WTC11 (cell line): ENCODE data around the gene NKAIN2. TPM values are rescaled to one million over a fixed set of nuclear protein-coding genes. Genes with fewer than 3 reads are reported as not detected.

Experiments
- ATAC-seq: fragments of 200-7000 bp; cut with Tn5 transposase; 2 replicates; pipeline ENCODE4 v1.10.0; 2021; ENCODE audit warnings: mild to moderate bottlenecking, moderate library complexity
- CTCF ChIA-PET: fragments of 300-600 bp; sonication (Branson Sonifier 250); formaldehyde crosslinking; loops from one replicate; lab custom pipeline; 2021; ENCODE audit warnings: antibody characterized with exemption; lab: Charles Lee
- POLR2A ChIA-PET: fragments of 350-600 bp; sonication (Branson Sonifier 250); formaldehyde crosslinking; loops from one replicate; lab custom pipeline; 2021; ENCODE audit warnings: antibody characterized with exemption; lab: Charles Lee
- DNase-seq: peaks from one replicate; pipeline ENCODE4 v3.0.0; 2021; ENCODE audit warnings: low spot score
- H3K27ac Mint-ChIP-seq: 2 replicates; pipeline ENCODE4 v1.8.0; 2021; ENCODE audit warnings: mixed read lengths
- H3K27me3 Mint-ChIP-seq: 2 replicates; pipeline ENCODE4 v1.8.0; 2021; ENCODE audit warnings: low read depth, mild to moderate bottlenecking, moderate library complexity, mixed read lengths
- H3K36me3 Mint-ChIP-seq: 2 replicates; pipeline ENCODE4 v1.8.0; 2021; ENCODE audit warnings: mixed read lengths
- H3K4me1 Mint-ChIP-seq: 2 replicates; pipeline ENCODE4 v1.8.0; 2022; ENCODE audit warnings: mixed read lengths
- H3K4me3 Mint-ChIP-seq: 2 replicates; pipeline ENCODE4 v1.8.0; 2021; ENCODE audit warnings: mild to moderate bottlenecking, moderate library complexity, mixed read lengths
- H3K9me3 Mint-ChIP-seq: 2 replicates; pipeline ENCODE4 v1.8.0; 2021; ENCODE audit warnings: mixed read lengths
- CREB1 ChIP-seq: sonication (generic); formaldehyde crosslinking; IDR thresholded peaks from 2 replicates; pipeline ENCODE4 v1.8.0; 2023; ENCODE audit warnings: mild to moderate bottlenecking, missing genetic modification reagents
- CREM ChIP-seq: sonication (generic); formaldehyde crosslinking; IDR thresholded peaks from 2 replicates; pipeline ENCODE4 v1.8.1; 2022; ENCODE audit warnings: mild to moderate bottlenecking, missing genetic modification reagents, moderate library complexity
- ETV6 ChIP-seq: sonication (generic); formaldehyde crosslinking; IDR thresholded peaks from 2 replicates; pipeline ENCODE4 v1.8.1; 2022; ENCODE audit warnings: mild to moderate bottlenecking, missing genetic modification reagents
- FOXJ3 ChIP-seq: sonication (generic); formaldehyde crosslinking; IDR thresholded peaks from 2 replicates; pipeline ENCODE4 v1.9.0; 2021; ENCODE audit warnings: missing genetic modification reagents, mild to moderate bottlenecking, borderline replicate concordance
- FOXK1 ChIP-seq: sonication (generic); formaldehyde crosslinking; IDR thresholded peaks from 2 replicates; pipeline ENCODE4 v1.8.0; 2022; ENCODE audit warnings: mild to moderate bottlenecking, moderate library complexity, missing genetic modification reagents
- GRHL2 ChIP-seq: fragments of 250-450 bp; sonication (Bioruptor Pico); IDR thresholded peaks from 2 replicates; pipeline ENCODE4 v1.8.0; 2022; ENCODE audit warnings: mild to moderate bottlenecking, moderate library complexity; ENCODE audit not compliant: insufficient replicate concordance, severe bottlenecking
- GTF2I ChIP-seq: fragments of 250-450 bp; sonication (Bioruptor Pico); conservative IDR thresholded peaks from 2 replicates; pipeline ENCODE4 v1.4.0; 2021; ENCODE audit warnings: mild to moderate bottlenecking
- HMGA2 ChIP-seq: fragments of 250-450 bp; sonication (Bioruptor Pico); IDR thresholded peaks from 2 replicates; pipeline ENCODE4 v1.4.0; 2021; ENCODE audit warnings: mild to moderate bottlenecking, moderate library complexity
- KAT7 ChIP-seq: sonication (generic); formaldehyde crosslinking; IDR thresholded peaks from 2 replicates; pipeline ENCODE4 v1.8.1; 2023; ENCODE audit warnings: missing genetic modification reagents, mild to moderate bottlenecking, borderline replicate concordance
- NFATC4 ChIP-seq: fragments of 250-450 bp; sonication (Bioruptor Pico); IDR thresholded peaks from 2 replicates; pipeline ENCODE4 v1.9.0; 2021; ENCODE audit warnings: mild to moderate bottlenecking
- NFE2L1 ChIP-seq: sonication (generic); formaldehyde crosslinking; IDR thresholded peaks from 2 replicates; pipeline ENCODE4 v1.8.1; 2023; ENCODE audit warnings: missing genetic modification reagents
- NFYB ChIP-seq: sonication (generic); formaldehyde crosslinking; conservative IDR thresholded peaks from 2 replicates; pipeline ENCODE4 v1.8.0; 2022; ENCODE audit warnings: low read depth, missing genetic modification reagents
- PRRX2 ChIP-seq: fragments of 250-450 bp; sonication (Bioruptor Pico); IDR thresholded peaks from 2 replicates; pipeline ENCODE4 v1.8.0; 2021; ENCODE audit warnings: mild to moderate bottlenecking
- SMAD3 ChIP-seq: sonication (generic); formaldehyde crosslinking; IDR thresholded peaks from 2 replicates; pipeline ENCODE4 v1.8.0; 2022; ENCODE audit warnings: missing genetic modification reagents, mild to moderate bottlenecking, borderline replicate concordance
- SOX15 ChIP-seq: fragments of 250-450 bp; sonication (Bioruptor Pico); IDR thresholded peaks from 2 replicates; pipeline ENCODE4 v1.9.0; 2021; ENCODE audit warnings: mild to moderate bottlenecking
- TP53 ChIP-seq: sonication (generic); formaldehyde crosslinking; IDR thresholded peaks from 2 replicates; pipeline ENCODE4 v1.8.1; 2023; ENCODE audit warnings: mild to moderate bottlenecking, missing genetic modification reagents
- ZBTB21 ChIP-seq: sonication (generic); formaldehyde crosslinking; IDR thresholded peaks from 2 replicates; pipeline ENCODE4 v1.8.1; 2023; ENCODE audit warnings: mild to moderate bottlenecking, missing genetic modification reagents, borderline replicate concordance
- ZNF219 ChIP-seq: sonication (generic); formaldehyde crosslinking; IDR thresholded peaks from 2 replicates; pipeline ENCODE4 v1.8.0; 2023; ENCODE audit warnings: missing genetic modification reagents, mild to moderate bottlenecking, borderline replicate concordance
- ZNF263 ChIP-seq: sonication (generic); formaldehyde crosslinking; IDR thresholded peaks from 2 replicates; pipeline ENCODE4 v1.8.1; 2022; ENCODE audit warnings: low read depth, mild to moderate bottlenecking, moderate library complexity, missing genetic modification reagents
- ZNF423 ChIP-seq: fragments of 250-450 bp; sonication (Bioruptor Pico); IDR thresholded peaks from 2 replicates; pipeline ENCODE4 v2.1.2; 2022; ENCODE audit warnings: mild to moderate bottlenecking, moderate library complexity
- total RNA-seq: library from RNA; stranded (reverse); gene quantifications from 3 replicates; pipeline ENCODE4 v1.2.3, GENCODE V29; 2021
- TF ChIP-seq, protein P1 (sequence below): fragments of 250-450 bp; sonication (Bioruptor Pico); IDR thresholded peaks from 2 replicates; pipeline ENCODE4 v1.9.0; 2021; ENCODE audit warnings: mild to moderate bottlenecking
- TF ChIP-seq, protein P2 (sequence below): sonication (generic); formaldehyde crosslinking; conservative IDR thresholded peaks from 2 replicates; pipeline ENCODE4 v1.8.1; 2023; ENCODE audit warnings: mild to moderate bottlenecking, low read depth, missing genetic modification reagents, moderate library complexity
- TF ChIP-seq, protein P3 (sequence below): sonication (generic); formaldehyde crosslinking; IDR thresholded peaks from 2 replicates; pipeline ENCODE4 v1.8.0; 2022; ENCODE audit warnings: mild to moderate bottlenecking, missing genetic modification reagents
- TF ChIP-seq, protein P4 (sequence below): fragments of 200-600 bp; IDR thresholded peaks from 2 replicates; pipeline ENCODE4 v1.8.0; 2022; ENCODE audit warnings: antibody characterized with exemption
- TF ChIP-seq, protein P5 (sequence below): sonication (generic); formaldehyde crosslinking; IDR thresholded peaks from 2 replicates; pipeline ENCODE4 v1.8.0; 2023; ENCODE audit warnings: missing genetic modification reagents
- TF ChIP-seq, protein P6 (sequence below): sonication (generic); formaldehyde crosslinking; IDR thresholded peaks from 2 replicates; pipeline ENCODE4 v1.8.1; 2022; ENCODE audit warnings: mild to moderate bottlenecking, missing genetic modification reagents, moderate library complexity, borderline replicate concordance
- TF ChIP-seq, protein P7 (sequence below): fragments of 250-450 bp; sonication (Bioruptor Pico); IDR thresholded peaks from 2 replicates; pipeline ENCODE4 v2.1.2; 2022; ENCODE audit warnings: mild to moderate bottlenecking, moderate library complexity

The NKAIN2 gene
- total RNA-seq, 1 experiment from 2014 or later, result 0.33 TPM

DNA sequence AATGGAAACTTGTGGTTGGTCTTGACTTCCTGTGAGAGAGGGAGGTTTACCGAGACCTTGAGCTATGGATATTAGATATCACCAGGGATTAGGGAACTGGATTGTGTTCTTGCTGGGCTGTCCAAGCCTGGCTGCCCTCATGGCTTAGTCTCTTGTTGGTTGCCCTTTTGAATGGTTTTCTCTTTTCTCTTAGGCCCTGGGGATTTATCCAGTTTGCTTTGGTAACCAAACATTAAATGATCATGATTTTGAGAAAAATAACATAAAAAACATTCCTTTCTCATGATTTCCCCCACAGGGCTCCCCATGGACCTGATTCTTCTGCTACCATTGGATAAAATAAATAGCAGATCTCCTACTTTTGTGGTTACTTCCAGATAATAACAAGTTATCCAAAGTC lies 852.2 kb downstream of the NKAIN2 start:
- ChIA-PET CTCF (no interaction called here), POLR2A (no interaction called here)
- no peak overlapping the region for H3K4me3 Mint-ChIP-seq
- peaks cover 3% of the 10 kb centered on the region; the same call in 1 of the 2 replicates for H3K9me3 Mint-ChIP-seq
- H3K27me3 Mint-ChIP-seq, result no peaks in the 10 kb centered on the region
- H3K4me1 Mint-ChIP-seq, result peaks cover 5% of the 10 kb centered on the region
- DNase-seq (no peak), ATAC-seq (no peak)
- H3K27ac Mint-ChIP-seq, result no peak overlapping the region
- TF ChIP-seq, protein P1, sequence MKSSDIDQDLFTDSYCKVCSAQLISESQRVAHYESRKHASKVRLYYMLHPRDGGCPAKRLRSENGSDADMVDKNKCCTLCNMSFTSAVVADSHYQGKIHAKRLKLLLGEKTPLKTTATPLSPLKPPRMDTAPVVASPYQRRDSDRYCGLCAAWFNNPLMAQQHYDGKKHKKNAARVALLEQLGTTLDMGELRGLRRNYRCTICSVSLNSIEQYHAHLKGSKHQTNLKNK (CRISPR knock-in tag), result no peak
- TF ChIP-seq ZNF219 (CRISPR knock-in tag) (no peak), TP53 (CRISPR knock-in tag) (no peak), HMGA2 (no peak), SOX15 (CRISPR knock-in tag) (no peak), NFE2L1 (CRISPR knock-in tag) (no peak), ZNF423 (CRISPR knock-in tag) (no peak), ZBTB21 (CRISPR knock-in tag) (no peak), PRRX2 (CRISPR knock-in tag) (no peak), SMAD3 (CRISPR knock-in tag) (no peak), GTF2I (CRISPR knock-in tag) (no peak), ETV6 (CRISPR knock-in tag) (no peak)
- TF ChIP-seq, protein P2, sequence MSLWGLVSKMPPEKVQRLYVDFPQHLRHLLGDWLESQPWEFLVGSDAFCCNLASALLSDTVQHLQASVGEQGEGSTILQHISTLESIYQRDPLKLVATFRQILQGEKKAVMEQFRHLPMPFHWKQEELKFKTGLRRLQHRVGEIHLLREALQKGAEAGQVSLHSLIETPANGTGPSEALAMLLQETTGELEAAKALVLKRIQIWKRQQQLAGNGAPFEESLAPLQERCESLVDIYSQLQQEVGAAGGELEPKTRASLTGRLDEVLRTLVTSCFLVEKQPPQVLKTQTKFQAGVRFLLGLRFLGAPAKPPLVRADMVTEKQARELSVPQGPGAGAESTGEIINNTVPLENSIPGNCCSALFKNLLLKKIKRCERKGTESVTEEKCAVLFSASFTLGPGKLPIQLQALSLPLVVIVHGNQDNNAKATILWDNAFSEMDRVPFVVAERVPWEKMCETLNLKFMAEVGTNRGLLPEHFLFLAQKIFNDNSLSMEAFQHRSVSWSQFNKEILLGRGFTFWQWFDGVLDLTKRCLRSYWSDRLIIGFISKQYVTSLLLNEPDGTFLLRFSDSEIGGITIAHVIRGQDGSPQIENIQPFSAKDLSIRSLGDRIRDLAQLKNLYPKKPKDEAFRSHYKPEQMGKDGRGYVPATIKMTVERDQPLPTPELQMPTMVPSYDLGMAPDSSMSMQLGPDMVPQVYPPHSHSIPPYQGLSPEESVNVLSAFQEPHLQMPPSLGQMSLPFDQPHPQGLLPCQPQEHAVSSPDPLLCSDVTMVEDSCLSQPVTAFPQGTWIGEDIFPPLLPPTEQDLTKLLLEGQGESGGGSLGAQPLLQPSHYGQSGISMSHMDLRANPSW (CRISPR knock-in tag), result no peak
- TF ChIP-seq, protein P3, sequence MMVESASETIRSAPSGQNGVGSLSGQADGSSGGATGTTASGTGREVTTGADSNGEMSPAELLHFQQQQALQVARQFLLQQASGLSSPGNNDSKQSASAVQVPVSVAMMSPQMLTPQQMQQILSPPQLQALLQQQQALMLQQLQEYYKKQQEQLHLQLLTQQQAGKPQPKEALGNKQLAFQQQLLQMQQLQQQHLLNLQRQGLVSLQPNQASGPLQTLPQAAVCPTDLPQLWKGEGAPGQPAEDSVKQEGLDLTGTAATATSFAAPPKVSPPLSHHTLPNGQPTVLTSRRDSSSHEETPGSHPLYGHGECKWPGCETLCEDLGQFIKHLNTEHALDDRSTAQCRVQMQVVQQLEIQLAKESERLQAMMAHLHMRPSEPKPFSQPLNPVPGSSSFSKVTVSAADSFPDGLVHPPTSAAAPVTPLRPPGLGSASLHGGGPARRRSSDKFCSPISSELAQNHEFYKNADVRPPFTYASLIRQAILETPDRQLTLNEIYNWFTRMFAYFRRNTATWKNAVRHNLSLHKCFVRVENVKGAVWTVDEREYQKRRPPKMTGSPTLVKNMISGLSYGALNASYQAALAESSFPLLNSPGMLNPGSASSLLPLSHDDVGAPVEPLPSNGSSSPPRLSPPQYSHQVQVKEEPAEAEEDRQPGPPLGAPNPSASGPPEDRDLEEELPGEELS (CRISPR knock-in tag), result no peak
- TF ChIP-seq, protein P4, sequence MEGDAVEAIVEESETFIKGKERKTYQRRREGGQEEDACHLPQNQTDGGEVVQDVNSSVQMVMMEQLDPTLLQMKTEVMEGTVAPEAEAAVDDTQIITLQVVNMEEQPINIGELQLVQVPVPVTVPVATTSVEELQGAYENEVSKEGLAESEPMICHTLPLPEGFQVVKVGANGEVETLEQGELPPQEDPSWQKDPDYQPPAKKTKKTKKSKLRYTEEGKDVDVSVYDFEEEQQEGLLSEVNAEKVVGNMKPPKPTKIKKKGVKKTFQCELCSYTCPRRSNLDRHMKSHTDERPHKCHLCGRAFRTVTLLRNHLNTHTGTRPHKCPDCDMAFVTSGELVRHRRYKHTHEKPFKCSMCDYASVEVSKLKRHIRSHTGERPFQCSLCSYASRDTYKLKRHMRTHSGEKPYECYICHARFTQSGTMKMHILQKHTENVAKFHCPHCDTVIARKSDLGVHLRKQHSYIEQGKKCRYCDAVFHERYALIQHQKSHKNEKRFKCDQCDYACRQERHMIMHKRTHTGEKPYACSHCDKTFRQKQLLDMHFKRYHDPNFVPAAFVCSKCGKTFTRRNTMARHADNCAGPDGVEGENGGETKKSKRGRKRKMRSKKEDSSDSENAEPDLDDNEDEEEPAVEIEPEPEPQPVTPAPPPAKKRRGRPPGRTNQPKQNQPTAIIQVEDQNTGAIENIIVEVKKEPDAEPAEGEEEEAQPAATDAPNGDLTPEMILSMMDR, result no peak
- H3K36me3 Mint-ChIP-seq, result no peaks in the 10 kb centered on the region

DNA sequence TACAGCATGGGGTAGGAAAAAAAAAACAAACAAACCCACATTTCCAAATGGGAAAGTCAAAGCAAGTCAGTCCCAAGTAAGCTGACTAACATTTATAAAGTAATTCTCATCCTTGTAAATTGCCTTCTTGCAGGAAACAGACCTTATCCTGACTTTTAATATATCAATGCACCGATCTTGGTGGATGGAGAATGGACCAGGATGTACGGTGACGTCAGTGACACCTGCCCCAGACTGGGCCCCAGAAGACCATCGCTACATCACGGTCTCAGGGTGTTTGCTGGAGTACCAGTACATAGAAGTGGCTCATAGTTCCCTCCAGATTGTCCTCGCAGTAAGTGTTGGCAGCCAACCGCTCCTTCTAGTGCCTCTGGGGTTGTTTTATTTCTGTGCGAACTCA lies 854.4 kb downstream of the NKAIN2 start:
- ATAC-seq, result no peak
- peaks cover 7% of the 10 kb centered on the region for H3K9me3 Mint-ChIP-seq
- 0 out of 2 replicates have a peak, but pooled peaks cover 5% of the 10 kb centered on the region for H3K36me3 Mint-ChIP-seq
- no peak for DNase-seq
- ChIA-PET POLR2A (no interaction called here), CTCF (interaction anchor here (0.9 kb wide), 1 partner anchor 137 kb away, joined by 3 read pairs; no protein-coding TSS in a partner anchor)
- H3K4me1 Mint-ChIP-seq, result peaks cover 9% of the 10 kb centered on the region
- no peaks in the 10 kb centered on the region for H3K27me3 Mint-ChIP-seq
- H3K4me3 Mint-ChIP-seq, result no peak overlapping the region
- no peak overlapping the region for H3K27ac Mint-ChIP-seq
- TF ChIP-seq NFE2L1 (CRISPR knock-in tag) (no peak), GRHL2 (no peak), SMAD3 (CRISPR knock-in tag) (no peak), KAT7 (CRISPR knock-in tag) (no peak), FOXK1 (CRISPR knock-in tag) (no peak), NFATC4 (CRISPR knock-in tag) (no peak), ZNF263 (no peak), FOXJ3 (CRISPR knock-in tag) (no peak), CREB1 (CRISPR knock-in tag) (no peak), NFYB (CRISPR knock-in tag) (no peak), CREM (CRISPR knock-in tag) (no peak)
- TF ChIP-seq, protein P5, sequence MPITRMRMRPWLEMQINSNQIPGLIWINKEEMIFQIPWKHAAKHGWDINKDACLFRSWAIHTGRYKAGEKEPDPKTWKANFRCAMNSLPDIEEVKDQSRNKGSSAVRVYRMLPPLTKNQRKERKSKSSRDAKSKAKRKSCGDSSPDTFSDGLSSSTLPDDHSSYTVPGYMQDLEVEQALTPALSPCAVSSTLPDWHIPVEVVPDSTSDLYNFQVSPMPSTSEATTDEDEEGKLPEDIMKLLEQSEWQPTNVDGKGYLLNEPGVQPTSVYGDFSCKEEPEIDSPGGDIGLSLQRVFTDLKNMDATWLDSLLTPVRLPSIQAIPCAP (CRISPR knock-in tag), result no peak
- TF ChIP-seq, protein P6, sequence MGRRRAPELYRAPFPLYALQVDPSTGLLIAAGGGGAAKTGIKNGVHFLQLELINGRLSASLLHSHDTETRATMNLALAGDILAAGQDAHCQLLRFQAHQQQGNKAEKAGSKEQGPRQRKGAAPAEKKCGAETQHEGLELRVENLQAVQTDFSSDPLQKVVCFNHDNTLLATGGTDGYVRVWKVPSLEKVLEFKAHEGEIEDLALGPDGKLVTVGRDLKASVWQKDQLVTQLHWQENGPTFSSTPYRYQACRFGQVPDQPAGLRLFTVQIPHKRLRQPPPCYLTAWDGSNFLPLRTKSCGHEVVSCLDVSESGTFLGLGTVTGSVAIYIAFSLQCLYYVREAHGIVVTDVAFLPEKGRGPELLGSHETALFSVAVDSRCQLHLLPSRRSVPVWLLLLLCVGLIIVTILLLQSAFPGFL (CRISPR knock-in tag), result no peak
- TF ChIP-seq, protein P7, sequence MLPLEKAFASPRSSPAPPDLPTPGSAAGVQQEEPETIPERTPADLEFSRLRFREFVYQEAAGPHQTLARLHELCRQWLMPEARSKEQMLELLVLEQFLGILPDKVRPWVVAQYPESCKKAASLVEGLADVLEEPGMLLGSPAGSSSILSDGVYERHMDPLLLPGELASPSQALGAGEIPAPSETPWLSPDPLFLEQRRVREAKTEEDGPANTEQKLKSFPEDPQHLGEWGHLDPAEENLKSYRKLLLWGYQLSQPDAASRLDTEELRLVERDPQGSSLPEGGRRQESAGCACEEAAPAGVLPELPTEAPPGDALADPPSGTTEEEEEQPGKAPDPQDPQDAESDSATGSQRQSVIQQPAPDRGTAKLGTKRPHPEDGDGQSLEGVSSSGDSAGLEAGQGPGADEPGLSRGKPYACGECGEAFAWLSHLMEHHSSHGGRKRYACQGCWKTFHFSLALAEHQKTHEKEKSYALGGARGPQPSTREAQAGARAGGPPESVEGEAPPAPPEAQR (CRISPR knock-in tag), result no peak
